ENCODE measurements around the gene NUP43. TPM values are rescaled to one million over a fixed set of nuclear protein-coding genes. Genes with fewer than 3 reads are reported as not detected.

The NUP43 gene
- total and polyA plus RNA-seq, 10 of the 15 experiments (the other 5 are each of a cell fraction or from before 2014, with no cell fraction given), result 8.9 to 54.2 (median 27.7) TPM

GRCh38 chr6:149756261-149756636, 9.9 kb upstream of the NUP43 start (continued):
- TF ChIP-seq ZNF687 (IDR thresholded peaks at IDR 0.05) (no peak), IRF4 (IDR thresholded peaks at IDR 0.05; ENCODE audit: low read depth, low read length) (no peak), SUPT20H (IDR thresholded peaks at IDR 0.05; ENCODE audit: borderline replicate concordance, control insufficient read depth, low read depth, low read length) (no peak), HCFC1 (IDR thresholded peaks at IDR 0.05; ENCODE audit: low read length) (no peak), NR2C1 (IDR thresholded peaks at IDR 0.05) (no peak)

GRCh38 chr6:149755300-149756260, 9.3 kb upstream of the NUP43 start:
- ATAC-seq, result peak; percentile 94
- in situ Hi-C loops (cut with MboI), result no loop called here
- Histone ChIP-seq H4K20me1 (ENCODE audit: control insufficient read depth, insufficient read depth) (peaks cover 3% of the 10 kb centered on the region; the same call in 1 of the 2 replicates), H3K4me1 (ENCODE audit: control insufficient read depth, insufficient read depth, low read length) (peaks cover 16% of the 10 kb centered on the region), H3K79me2 (ENCODE audit: control insufficient read depth, insufficient read depth, low read length) (peaks cover 39% of the 10 kb centered on the region), H2AFZ (ENCODE audit: control insufficient read depth, low read depth, low read length) (no peak overlapping the region), H3K27me3 (replicated peaks in 1 of 2; ENCODE audit: control insufficient read depth in 2 of 2, insufficient read depth in 2 of 2, low read length in 1 of 2) (no peaks in the 10 kb centered on the region), H3K4me2 (ENCODE audit: control insufficient read depth, insufficient read depth) (0 out of 2 replicates have a peak overlapping the region, but pooled peaks have one; percentile 49), H3K27ac (ENCODE audit: control insufficient read depth, insufficient read depth) (no peak overlapping the region), H3K9me3 (replicated peaks; ENCODE audit: control insufficient read depth, insufficient read depth, low read length) (no peaks in the 10 kb centered on the region), H3K9ac (ENCODE audit: control insufficient read depth, insufficient read depth, low read length) (no peak overlapping the region), H3K4me3 (no peak overlapping the region), H3K36me3 (ENCODE audit: control insufficient read depth in 2 of 2, insufficient read depth in 2 of 2, low read length in 1 of 2) (no peaks in the 10 kb centered on the region)
- ChIA-PET SMC1A (ENCODE audit: uncharacterized antibody, unreplicated experiment) (interaction anchor here (1.0 to 1.2 kb wide), 3 partner anchors 8 to 71 kb away, joined by 3 read pairs; no protein-coding TSS in a partner anchor), POLR2A (no interaction called here), CTCF (interaction anchor here (0.6 kb wide), 1 partner anchor 71 kb away, joined by 3 read pairs; no protein-coding TSS in a partner anchor), RAD21 (ENCODE audit: unreplicated experiment) (interaction anchor here (0.6 kb wide), 1 partner anchor 40 kb away, joined by 5 read pairs; no protein-coding TSS in a partner anchor)
- no peak for DNase-seq (ENCODE audit: low read depth, low spot score)
- BruUV-seq (replicated peaks), result no TSS peak
- 55% methylated on average over 9 of the region's 9 CpGs for WGBS (ENCODE audit: insufficient coverage, insufficient replicate concordance, low lambda C conversion rate, missing lambda C conversion rate)
- FAIRE-seq, result peak; percentile 80
- intact Hi-C loops (cut with micrococcal nuclease; ENCODE audit: unreplicated experiment), result no loop called here
- TF ChIP-seq ZNF384 (IDR thresholded peaks at IDR 0.05; ENCODE audit: borderline replicate concordance, low read depth, low read length) (peak; percentile 76), PAX5 (IDR thresholded peaks at IDR 0.05; ENCODE audit: borderline replicate concordance, low read depth, low read length) (peak; percentile 86), ZSCAN29 (IDR thresholded peaks at IDR 0.05) (no peak), ATF2 (IDR thresholded peaks at IDR 0.05; ENCODE audit: low read length) (peak; percentile 68), NFIC (IDR thresholded peaks at IDR 0.05; ENCODE audit: low read depth, low read length) (peak; percentile 71), ELK1 (IDR thresholded peaks at IDR 0.05; ENCODE audit: low read depth, low read length) (no peak), NRF1 (conservative IDR thresholded peaks at IDR 0.05; ENCODE audit: low read depth, low read length) (no peak), TCF7 (IDR thresholded peaks at IDR 0.05; ENCODE audit: borderline replicate concordance) (0 out of 2 replicates have a peak, but pooled peaks have one; percentile 53), IKZF2 (IDR thresholded peaks at IDR 0.05) (peak; percentile 47 to 69; a peak in 3 of 4 replicates), RAD51 (IDR thresholded peaks at IDR 0.05) (peak; percentile 79), STAT1 (conservative IDR thresholded peaks at IDR 0.05) (no peak)

Data from GM12878 (cell line).